Activated CD4-positive, alpha-beta T cell treated with anti-CD3 and anti-CD28 coated beads, Interleukin-2, amount 50 U/mL, for 1 hour (primary cell): ENCODE results near the gene GP2.
"Not testable (repeated sequence)": the region's sequence is repeated elsewhere in the genome, so short reads cannot be mapped to it uniquely, and the experiment has no call there.

Source experiments
- DNase-seq: peaks from one replicate; pipeline ENCODE4 v3.0.0-alpha.2; 2020

The GP2 gene

GRCh38 chr16:20323591-20324117 is 3.7 kb downstream of the GP2 start:
- no peak for DNase-seq

- DNase-seq, result no peak
Measured at GRCh38 chr16:20322696-20323095, 4.6 kb downstream of the GP2 start.

- no peak for DNase-seq
Measured at GRCh38 chr16:20321671-20322070, 5.6 kb downstream of the GP2 start.

GRCh38 chr16:20321051-20321450 is 6.3 kb downstream of the GP2 start:
- DNase-seq, result not testable (repeated sequence)

GRCh38 chr16:20320592-20320991 is 6.7 kb downstream of the GP2 start:
- no peak for DNase-seq

- DNase-seq, result no peak
Measured at GRCh38 chr16:20320178-20320577, 7.1 kb downstream of the GP2 start.

- DNase-seq, result no peak
Measured at GRCh38 chr16:20319406-20319805, 7.9 kb downstream of the GP2 start.

- DNase-seq, result no peak
Measured at GRCh38 chr16:20318437-20318836, 8.9 kb downstream of the GP2 start.

- no peak for DNase-seq
Measured at GRCh38 chr16:20318006-20318405, 9.3 kb downstream of the GP2 start.

- no peak for DNase-seq
Measured at GRCh38 chr16:20317117-20317516, 10.2 kb downstream of the GP2 start.

GRCh38 chr16:20316715-20317114 is 10.6 kb downstream of the GP2 start:
- DNase-seq, result no peak

- DNase-seq, result no peak
Measured at GRCh38 chr16:20315764-20316163, 11.5 kb downstream of the GP2 start.

- no peak for DNase-seq
Measured at GRCh38 chr16:20314575-20314974, 12.7 kb downstream of the GP2 start.

GRCh38 chr16:20313741-20314140 is 13.6 kb downstream of the GP2 start:
- DNase-seq, result no peak

- not testable (repeated sequence) for DNase-seq
Measured at GRCh38 chr16:20312536-20313095, 14.7 kb downstream of the GP2 start.

GRCh38 chr16:20311548-20311947 is 15.8 kb downstream of the GP2 start:
- no peak for DNase-seq

- DNase-seq, result no peak
Measured at GRCh38 chr16:20310421-20311395, 16.6 kb downstream of the GP2 start.

GRCh38 chr16:20309786-20310185 is 17.5 kb downstream of the GP2 start:
- DNase-seq, result no peak

GRCh38 chr16:20308801-20309590 is 18.3 kb downstream of the GP2 start:
- DNase-seq, result no peak

- no peak for DNase-seq
Measured at GRCh38 chr16:20308266-20308665, 19.0 kb downstream of the GP2 start.

GRCh38 chr16:20307791-20308190 is 19.5 kb downstream of the GP2 start:
- DNase-seq, result no peak

- no peak for DNase-seq
Measured at GRCh38 chr16:20307240-20307671, 20.1 kb downstream of the GP2 start.

GRCh38 chr16:20306401-20306800 is 20.9 kb downstream of the GP2 start:
- DNase-seq, result no peak
